SHP77 treated with DMSO at 0.1 percent for 48 hours (cell line): ENCODE data around the gene CDK6.

ENCODE experiments used
- DNase-seq: peaks from one replicate; lab custom pipeline; 2025; lab: John Stamatoyannopoulos, UW

Gene CDK6

DNA sequence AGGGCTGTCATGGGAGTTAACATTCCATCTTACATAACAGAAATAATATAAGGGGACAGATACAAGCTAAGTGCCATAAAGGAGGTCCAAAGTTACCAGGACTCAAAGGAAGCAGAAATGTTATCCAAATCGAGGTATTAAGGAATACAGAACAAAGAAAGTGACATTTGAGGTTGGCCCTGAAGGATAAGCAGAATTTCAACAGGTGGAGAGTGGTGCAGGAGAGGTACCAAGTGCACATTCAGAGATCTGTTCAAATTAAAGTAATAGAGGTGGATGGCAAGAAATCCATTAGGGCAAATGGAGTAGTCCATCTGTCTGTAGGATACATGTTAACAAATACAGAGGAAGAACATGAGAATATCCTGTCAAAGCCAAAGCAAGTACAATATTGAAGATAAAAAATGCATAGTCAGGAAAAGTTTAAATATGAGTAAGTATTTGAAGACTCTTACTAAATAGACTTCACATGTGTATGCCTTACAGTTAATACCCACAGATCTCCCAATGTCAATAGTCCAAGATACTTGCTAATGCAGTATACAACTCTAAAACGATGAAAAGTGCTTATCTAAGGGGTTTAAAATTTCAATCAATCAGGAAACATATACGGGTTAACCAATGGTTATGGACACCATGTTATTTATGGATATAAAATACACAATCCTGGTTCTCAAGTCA lies 10.0 kb downstream of the CDK6 start:
- DNase-seq: no peak

DNA sequence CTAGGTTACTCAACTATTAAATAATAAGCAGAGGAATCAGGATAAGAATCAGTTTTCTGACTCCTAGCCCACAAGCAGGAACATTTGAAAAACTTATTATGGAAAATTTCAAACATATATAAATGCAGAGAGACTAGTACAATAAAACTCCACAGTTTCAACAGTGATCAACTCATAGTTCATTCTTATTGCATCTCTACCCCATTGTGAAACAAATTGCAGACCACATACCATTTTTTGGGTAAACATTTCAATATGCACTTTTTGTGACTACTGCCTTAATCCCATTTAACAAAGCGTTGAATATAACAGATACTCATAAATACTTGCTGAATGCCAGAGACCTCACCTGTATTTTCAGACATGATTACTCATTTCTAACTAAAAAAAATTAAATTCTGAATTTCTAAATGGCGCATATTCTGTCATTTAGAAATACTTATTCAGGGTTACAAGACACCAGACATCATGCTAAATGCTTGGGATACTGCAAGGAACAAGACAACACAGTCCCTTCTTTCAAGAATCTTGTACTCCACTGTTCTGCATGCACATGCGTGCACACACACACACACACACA lies 11.4 kb downstream of the CDK6 start:
- DNase-seq: no peak

DNA sequence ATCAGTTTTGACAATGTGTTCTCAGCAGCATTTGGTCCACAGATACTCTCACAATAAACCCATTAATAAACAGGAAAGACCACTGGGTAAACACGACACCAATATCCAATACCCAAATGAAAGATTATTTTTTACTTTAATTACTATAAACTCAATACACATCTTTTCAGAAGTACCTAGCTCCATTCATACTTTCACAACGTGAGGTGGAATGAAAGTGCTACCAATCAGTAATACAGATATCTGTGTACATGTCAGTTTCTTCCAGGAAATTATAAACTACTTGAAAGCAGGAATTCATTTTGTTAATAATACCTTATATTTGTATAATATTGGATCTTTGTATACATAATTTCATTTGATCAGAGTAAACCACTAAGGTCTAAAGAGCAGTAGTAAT lies 11.9 kb downstream of the CDK6 start:
- no peak for DNase-seq

DNA sequence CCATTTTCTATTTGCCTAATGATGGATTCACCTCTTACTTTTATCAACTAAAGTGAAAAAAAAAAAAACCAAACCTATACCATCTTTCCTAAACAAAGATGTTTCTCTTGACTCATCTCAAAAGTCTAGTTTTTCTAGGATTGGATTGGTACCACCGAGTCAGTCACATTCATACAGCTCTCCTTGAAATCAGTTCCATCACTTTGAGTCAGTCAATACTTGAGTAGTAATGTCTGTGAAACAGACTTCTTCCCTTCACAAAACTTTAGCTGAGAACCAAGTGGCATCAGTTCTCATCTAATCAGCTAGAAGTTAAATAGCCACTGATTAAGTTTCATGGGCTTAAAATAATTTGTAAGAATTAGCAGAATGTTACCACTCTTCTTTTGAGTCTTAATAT lies 13.3 kb downstream of the CDK6 start:
- no peak for DNase-seq

DNA sequence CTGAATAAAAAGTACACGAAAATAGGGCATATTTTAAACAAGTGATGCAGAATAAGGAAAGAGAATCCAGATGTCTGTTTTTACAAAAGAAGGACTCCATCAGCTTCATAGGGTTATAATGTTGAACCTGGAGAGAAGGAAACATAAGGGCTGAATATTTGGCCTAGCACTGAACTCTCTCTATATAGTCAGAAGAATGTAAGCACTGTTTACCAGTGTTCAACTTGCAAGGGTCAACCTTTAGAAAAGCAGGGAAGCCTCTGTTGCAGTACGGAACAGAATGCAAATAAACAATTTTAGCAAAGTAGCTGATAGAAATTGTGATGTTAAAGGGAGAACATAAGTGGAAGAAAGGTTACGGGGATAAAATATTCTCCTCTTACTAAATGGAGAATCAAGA lies 16.2 kb downstream of the CDK6 start:
- DNase-seq: no peak

DNA sequence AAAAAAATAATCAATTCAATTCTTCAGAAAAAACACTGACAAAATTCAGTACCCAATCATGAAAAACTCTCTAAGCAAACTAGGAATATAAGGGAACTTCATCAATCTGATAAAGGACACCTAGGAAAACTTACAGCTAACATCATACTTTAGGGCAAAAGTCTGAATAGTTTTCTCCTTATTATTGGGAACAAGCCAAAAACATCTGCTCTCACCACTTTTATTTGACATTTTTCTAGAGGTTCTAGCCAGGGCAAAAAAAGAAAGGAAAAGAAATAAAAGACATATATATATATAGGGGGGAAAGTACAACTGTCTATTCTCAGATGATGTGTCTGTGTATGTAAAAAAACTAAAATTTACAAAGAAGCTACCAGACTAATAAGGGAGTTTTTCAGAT lies 19.0 kb downstream of the CDK6 start:
- no peak for DNase-seq

DNA sequence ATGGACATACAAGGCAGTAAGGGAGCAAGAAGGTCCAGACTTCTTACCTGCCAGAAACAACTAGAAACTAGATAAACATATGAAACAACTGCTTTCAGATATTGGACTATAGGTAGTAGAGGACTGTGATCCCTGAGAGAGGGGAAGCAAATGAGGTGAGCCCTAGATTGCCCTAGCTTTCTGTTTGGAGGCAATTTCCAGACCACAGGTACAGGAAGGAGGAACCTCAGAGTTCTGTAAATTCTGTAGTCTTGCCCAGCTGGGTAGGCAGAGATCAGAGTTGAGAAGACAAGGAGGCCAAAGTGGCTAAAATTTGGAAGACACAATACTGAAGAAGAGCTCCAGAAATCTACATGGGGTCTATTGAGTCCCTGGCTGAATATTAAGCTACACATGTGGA lies 21.0 kb downstream of the CDK6 start:
- DNase-seq: no peak

DNA sequence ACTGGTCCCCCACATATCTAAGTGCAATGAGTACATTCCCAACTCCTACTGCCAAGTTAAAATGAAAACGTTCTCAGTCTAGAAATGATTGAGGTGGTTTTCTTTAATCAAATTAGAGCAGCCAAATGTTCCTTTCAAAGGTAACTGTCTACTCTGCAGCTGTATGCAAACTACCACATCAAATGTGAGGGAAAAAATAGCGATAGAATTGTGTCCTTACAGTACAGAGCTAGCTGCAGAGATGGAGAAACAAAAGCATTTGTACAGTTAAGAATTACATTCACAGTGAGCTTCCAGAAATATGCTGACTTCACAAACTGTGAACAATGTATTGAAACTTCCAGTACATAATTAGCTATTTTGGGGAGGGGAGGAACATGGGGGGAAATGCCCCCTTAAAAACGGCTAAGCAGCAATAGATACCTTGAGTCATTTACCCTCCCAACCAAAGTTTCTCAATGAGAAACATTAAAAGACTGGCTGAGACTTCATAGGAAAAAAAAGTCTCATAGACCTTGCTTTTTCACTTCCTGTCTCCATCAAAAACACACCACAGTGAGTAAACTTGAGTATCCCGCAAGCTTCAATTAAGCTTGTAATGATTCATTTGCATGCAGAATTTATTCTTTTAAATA lies 22.9 kb downstream of the CDK6 start:
- DNase-seq: no peak

DNA sequence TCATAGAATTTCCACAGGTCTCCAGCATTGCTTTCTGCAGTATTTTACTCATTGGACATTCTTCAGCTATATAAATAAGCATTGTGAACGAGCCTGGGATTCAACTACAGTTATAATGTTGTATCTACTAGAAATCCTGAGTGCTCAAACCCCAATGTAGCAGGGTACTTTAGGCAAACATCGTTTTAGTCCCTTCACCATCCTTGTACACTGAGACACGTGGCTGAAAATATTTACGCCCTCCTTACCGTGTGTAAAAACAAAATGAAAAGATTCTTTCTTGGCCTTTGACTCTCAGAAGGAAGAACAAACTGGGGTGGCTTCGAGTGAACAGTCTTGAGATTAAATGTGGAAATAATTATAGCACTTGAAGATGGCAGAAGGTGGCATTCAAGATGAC lies 25.2 kb downstream of the CDK6 start:
- DNase-seq: no peak

DNA sequence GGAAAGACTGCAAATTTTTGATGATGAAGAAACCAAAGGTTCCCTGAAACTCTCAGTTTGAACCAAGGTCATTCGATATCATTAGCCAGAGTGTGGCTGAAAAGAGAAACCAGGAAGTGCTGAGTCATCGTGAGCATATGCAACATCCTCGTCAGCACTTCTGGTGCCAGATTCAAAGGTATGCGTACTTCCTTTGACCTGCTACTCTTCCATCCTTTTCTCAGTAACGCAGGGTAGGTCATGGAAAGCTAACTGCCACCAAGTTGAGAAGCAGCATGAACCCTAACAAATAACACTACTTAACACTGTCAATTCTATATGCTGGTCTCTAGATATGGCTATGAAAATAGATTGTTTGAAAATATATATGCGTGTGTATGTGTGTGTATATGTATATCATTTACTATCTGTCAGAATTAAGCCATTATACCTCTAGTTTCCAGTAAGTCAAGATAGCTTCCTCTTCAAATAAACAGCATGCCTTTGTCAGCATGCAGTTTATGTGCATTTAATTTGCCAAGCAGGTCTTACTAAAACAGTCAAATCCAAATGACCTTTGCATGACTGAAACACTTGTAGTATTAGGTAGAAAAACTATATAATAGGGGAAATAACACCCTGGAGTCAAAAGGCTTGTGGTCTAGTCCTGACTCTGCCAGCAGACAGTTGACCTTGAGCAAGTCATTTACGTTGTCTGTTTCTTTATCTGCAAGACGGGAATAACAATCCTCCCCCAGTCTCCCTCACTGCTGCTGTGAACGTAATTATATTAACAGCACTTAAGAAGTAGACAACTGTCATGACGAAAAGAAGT lies 26.4 kb downstream of the CDK6 start:
- DNase-seq: peak; percentile 77

DNA sequence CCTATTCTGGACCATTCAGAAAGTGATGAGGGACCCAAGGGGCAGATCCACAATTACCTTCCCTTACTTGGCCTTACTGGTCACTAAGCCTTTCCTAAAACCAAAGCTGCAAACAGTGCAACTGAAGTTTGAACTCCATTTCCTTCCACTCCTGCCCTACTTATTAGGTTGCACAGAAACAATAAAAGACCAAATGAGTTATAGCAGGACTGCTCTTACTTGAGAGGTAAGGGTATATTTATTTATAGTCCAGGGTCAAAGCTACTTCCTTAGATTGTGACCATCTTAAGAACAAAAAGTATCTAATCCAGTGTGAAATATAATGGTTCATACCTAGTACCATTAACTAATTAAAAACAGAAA lies 27.0 kb downstream of the CDK6 start:
- DNase-seq: no peak

DNA sequence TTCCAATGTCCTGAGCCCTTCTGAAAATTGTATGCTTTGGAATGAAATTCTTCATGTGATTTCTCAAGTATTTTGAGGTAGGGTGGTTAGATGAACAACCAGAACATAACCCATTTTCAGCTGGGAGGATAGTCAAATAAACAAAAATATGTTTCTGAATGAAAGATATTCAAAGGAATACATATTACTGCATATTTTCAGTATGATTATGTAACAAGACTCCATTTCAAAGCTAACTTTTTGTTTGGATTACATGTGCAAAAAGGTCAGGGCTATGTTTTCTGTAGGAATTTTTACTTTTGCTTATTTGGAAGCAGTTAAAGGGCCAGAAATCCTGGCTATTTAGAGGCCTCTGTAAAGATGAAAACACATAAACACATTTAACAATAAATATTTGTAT lies 27.7 kb downstream of the CDK6 start:
- no peak for DNase-seq

DNA sequence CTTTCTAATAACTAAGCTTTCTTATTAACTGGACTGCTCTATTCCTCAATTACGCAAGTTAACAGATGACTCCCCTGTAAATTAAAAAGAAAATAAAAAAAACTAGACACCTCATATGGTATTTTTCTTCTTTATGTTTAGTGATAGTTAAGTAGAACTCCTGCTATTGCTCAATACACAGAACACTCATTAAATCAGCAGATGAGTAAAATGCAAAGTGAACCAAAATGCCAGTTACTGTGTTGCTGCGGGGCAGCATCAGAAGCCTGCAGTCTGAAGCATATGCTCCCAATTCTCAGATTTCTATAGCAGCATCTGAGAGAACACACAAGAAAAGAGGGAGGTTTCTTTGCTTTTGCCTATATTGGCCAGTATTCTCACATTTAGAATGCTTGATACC lies 28.4 kb downstream of the CDK6 start:
- no peak for DNase-seq

DNA sequence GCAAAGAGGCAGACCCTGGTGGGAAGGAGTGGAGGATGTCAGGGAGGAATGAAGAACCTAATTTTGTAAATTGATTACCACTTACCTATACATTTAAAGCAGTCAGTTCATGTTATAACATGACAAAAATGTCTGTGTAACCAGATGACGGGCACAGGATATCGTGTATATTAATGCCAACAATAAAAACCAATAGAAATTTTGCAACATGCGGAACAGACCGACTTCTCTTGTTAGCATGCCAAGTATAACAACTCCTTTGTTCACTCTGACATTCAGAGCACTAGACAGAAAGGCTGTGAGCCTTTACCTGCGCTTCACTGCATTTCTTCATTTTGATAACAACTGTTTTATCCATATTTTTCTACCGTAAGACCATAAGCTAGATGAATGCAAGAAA lies 29.9 kb downstream of the CDK6 start:
- DNase-seq: no peak

DNA sequence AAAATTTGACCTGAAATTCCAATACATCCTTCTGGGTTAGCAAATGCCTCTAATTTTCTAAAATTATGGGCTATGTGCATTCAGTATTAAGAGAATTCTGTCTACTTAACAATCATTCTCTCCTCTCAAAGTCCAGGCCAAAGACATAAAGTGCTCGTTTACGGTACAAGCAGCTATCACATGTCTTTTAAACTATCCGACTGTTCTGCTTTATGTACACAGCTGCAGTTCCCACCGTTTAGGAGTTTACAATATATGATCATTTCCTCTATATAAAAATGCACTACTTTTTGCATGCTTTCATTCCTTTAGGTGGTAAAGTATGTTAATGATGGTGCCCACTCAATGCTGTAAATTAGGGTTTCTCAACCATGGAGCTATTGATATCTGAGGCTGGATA lies 34.0 kb downstream of the CDK6 start:
- peak; percentile 26 for DNase-seq

DNA sequence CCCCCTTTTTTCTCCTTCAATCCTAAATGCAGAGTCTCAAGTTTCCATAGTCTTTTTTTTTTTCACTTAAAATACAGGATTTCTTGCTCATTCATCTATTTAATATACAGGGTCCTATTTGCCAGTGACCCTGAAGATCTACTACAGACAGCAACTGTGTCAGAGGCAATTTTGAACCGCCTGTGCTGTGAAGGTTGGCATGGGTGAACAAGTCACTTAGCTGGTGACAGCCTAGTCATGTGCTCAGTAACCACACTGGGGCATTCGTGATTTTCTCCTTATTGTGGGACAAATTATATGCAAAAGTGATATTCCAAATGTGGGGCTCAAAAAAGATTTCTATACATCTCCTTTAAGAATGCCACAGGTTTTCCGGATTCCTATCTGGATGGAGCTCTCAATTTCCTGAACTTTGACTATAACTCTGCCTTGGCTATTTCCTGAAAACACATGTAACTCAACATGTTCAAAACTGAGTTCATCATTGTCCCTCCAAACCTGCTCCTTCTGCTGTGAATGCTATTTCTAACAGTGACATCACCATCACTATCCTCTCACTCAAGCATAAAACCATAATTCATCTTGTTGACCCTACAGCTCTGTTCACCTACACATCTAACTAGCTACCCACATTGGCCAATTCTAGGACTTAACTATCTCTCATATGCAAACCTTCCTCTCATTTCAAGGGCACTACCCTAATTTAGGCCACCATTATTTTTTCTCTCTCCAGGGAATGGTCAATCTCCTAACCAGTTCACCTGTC lies 36.7 kb downstream of the CDK6 start:
- DNase-seq: no peak

DNA sequence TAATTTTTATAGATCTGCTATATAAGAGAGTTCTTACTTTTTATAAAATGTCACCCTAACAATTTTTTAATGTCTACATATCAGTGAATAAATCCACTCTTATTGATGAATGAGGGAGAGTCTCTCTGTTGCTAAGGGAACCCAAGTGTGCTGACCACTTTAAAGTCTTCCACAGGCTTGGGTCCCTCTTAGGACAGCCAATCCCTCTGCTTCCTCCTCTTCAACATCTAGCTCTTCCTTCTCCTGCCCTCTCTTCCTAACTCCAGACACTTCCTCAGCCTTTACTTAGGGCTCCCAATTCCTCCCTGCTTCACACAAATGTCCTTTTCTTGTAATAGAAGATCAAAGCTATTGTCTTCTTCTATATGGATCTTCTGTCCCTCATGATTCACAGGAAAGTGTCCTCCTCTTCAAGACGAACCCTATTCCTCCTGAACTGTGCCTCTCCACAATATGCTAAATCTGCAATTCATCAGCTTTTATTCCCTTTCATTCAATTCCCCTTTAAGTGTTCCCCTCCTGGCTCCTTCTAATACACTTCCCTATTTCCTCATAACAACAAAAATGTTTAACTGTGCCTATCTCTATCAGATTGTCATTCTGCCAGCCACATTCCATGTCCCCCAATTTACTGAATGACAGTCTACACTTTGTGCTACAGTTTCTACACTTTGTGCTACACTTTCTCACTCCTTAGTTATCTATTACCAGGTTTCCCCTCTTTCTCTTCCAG lies 37.7 kb downstream of the CDK6 start:
- no peak for DNase-seq

DNA sequence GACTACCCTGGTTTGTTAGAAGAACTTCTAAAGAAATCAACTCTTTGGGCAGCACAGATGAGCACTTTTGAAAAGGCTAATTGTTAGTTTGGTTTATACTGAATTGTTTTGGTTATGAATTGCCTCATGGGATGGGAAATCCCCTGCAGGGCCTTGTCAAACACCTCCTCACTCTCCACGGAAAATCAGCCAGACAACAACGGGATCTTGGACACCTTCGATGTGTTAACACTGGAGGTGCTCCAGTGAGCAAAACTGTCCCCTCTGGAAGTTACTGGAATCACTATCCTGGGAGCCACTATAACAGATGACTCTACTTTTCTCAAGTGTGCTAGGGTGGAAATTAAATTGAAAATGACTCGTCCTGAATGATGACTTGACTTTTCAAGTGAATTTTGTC lies 38.7 kb downstream of the CDK6 start:
- DNase-seq: no peak

DNA sequence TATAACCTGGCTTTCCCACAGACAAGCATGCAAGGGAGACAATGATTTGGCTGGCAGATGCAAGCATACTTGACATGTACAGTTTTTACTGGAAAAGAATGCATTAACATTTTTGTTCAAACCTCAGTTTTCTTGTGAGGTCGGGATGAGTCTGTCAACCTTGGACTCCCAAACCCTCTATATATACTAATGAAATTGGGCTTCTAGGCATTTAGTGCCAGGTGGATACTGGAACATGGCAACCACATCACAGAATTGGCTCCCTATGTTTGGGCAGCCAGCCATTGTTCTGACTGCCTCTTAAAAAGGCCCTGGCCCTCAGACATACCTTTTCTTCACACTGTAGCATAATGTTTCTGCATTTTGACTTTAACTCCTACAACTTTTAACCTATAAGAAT lies 39.1 kb downstream of the CDK6 start:
- no peak for DNase-seq

DNA sequence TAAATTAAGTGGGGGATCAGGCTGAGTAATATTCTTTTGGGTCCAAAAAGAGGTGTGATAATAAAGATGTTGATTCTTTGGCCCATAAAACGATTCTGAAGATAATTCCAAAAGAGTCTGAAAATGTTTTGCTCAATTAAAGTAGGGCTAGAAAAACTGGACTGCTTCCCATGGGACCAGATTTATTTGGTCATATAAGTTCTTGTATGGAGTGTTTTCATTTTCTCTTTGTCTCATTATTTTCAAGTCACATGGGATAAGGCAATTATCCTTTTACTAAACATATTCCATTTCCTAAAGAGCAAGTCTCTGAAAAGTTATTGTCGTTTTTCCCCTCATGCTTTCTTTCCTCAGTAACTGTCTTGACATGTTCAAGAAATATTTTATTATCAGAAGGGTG lies 41.5 kb downstream of the CDK6 start:
- DNase-seq: no peak

DNA sequence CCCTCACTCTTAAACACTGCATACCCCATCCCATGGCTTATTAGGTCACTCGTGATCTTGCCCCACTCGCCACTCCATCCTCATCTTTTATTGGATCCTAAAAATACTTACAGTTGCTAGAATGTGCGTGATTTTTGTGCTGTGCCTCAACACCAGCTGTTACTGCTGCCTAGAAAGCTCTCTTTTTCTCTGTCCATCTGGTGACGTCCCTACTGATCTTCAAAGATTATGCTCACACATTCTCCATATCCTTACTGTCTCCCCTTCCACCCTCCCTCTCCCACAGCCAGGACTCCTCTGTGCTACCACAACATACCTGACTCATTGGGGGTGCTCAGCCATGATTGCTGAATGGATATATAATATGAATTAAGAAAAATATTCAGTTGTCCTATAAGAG lies 42.0 kb downstream of the CDK6 start:
- no peak for DNase-seq
